NK-92 (cell line): Measurements from ENCODE around the gene KHDC1.
"Not testable (repeated sequence)": the region's sequence is repeated elsewhere in the genome, so short reads cannot be mapped to it uniquely, and the experiment has no call there.

Experiments used
- DNase-seq: peaks from one replicate; lab custom pipeline; 2025; ENCODE audit not compliant: unreplicated experiment; lab: John Stamatoyannopoulos, UW

KHDC1 gene

DNA sequence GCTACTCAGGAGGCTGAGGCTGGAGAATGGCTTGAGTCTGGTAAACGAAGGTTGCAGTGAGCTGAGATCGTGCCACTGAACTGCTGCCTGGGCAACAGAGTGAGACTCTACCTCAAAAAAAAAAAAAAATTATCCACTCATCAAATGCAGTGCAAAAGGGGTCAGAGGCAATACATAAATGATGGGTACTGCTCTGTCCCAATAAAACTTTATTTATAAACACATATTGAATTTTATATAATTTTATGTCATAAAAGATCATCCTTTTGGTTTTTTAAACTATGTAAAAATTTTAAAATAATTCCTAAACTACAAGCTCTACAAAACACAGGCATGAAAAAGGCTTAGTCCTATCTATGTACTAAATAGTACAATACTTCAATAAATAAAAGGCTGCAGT lies 10.3 kb downstream of the KHDC1 start:
- no peak for DNase-seq

DNA sequence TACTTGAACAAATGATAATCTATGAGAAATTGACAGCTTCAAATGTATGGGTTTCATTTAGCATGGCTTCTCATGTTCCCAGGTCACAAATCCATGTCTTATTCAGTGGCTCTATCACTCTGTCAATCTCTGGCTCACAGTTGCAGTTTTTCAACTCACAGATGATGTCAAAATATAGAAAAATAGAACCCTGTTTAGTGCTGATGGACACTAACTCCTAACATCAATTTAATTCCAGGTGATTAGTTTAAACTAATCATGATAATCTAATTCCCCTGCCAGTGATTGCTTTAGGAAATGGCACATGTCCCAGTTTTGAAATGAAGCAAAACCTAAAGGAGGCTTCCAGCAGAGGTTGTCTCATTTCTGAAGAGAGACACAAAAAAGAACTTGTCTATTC lies 13.0 kb downstream of the KHDC1 start:
- no peak for DNase-seq

DNA sequence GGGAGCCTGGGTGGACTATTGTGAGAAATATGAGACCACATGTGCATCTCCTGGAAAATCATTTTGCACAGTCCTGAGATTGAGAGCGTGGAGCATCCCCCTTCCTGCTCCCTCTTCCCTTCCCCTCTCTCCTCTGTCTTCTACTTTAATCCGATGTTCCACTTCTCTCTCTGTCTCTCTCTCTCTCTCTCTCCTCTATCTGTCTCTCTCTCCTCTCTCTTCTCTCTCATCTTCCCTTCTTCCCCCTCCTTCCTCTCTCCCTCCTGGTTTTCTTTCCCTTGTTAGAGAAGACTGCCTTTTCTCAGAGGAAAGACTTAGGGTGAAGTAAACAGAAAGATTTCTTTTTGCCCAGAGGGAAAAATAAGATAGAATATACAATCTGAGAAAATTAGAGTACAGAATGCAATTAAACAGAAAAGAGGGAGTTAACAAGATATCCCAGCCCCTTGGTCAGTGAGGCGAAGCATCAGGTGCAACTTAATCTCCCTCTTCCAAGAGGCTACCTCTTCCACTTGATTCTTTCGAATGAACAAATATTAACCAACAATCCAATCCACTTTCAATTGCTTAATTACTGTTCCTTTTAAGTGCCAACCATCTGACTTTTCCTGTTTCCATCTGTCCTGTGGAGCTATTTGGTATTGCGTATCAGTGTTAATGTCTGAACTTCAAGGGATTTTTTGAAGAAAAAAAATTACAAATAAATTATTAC lies 14.6 kb downstream of the KHDC1 start:
- no peak for DNase-seq

DNA sequence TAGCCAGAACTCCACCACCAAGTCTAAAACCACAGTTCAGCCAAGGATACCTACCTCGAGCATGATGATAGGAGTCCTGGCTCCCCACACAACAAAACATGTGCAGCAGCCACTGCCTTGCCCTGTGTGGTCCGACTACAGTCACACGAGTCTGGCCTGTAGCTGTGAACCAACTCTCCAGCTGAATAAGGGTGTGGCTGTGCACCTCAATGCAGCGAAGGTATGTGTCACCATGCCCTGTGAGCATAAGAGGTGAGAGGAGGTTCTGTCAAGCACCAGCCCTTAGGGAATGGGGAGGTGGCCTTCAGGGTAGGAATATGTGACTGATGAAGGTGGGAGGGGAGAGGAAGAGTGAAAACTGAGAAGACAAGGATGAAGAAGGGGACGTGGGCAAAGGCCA lies 21.0 kb downstream of the KHDC1 start:
- no peak for DNase-seq

DNA sequence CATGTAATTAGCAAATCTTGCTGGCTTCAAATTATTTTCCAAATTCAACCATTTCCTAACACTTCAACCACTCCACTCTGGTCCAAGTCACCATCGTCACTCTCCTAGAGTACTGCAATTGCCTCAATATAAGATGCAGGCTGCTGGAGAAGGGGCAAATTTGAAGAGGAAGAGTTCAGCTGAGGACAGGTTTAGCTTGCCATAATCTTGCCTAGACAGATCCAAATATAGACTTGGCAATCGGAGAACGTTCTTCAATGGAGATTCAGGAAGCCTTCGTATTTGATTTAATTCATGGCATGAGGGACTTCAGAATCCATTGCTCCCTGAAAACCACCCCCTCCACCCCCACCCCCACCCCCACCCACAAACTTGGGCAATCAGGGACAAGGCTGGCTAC lies 22.3 kb downstream of the KHDC1 start:
- no peak for DNase-seq

DNA sequence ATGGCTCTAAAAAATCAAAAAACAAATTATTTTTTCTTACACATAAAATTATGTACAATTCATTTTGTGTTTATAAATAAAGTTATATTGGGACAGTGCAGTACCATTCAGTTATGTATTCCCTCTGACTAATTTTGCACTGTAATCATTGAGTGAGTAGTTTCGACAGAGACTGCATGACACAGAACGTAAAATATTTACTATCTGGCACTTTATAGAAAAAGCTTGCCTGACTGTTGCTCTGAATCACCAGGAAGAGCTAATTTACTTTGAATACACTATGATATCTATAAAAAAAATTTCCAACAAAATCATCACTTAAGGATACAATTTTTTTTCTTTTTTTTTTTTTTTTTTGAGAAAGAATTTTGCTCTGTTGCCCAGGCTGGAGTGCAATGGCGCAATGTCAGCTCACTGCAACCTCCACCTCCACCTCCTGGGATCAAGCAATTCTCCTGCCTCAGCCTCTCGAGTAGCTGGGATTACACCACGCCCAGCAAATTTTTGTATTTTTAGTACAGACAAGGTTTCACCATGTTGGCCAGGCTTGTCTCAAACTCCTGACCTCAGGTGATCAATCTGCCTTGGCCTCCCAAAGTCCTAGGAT lies 26.7 kb downstream of the KHDC1 start:
- DNase-seq, result no peak

DNA sequence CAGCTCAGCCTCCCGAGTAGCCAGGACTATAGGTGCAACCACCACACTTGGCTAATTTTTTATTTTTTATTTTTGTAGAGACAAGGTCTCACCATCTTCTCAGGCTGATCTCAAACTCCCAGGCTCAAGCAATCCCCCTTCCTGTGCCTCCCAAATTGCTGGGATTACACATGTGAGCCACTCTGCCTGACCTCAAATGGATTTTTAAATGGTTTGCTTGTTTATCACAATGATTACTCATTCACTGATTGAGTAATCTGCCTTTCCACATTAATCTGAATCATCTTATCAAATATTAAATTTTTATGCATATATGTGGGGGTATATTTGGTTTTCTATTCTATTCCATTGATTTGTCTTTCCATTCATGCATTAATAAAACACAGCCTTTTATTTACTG lies 28.3 kb downstream of the KHDC1 start:
- no peak for DNase-seq

DNA sequence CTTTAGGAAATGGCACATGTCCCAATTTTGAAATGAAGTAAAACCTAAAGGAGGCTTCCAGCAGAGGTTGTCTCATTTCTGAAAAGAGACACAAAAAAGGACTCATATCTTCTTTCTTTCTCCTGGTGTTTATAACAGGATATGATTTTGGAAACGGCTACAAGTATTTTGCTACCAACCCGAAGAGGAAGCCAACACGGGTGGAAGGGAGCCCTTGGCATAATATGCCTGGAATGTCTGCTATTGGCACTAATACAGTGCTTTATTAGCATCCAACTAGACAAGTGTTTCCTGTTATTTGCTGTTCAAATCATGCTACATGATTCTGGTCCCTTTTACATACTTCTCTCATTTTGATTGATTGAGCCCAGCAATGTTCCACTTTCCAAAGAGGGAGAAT lies 29.0 kb downstream of the KHDC1 start:
- not testable (repeated sequence) for DNase-seq

DNA sequence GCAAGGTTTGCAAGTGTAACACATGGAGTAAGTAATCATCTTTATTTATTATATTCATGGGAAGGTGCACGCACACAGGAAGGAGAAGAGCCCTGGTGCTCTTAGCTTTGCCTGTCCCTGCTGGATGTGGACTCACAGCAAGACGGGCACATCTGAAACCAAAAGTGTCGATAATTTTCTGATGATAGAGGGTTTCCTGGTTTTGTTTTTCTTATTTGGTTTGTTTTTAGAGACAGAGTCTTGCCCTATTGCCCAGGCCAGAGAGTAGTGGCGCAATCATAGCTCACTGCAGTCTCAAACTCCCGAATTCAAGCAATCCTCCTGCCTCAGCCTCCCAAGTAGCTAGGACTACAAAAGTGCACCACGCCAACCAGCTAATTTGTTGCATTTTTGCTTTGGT lies 29.9 kb downstream of the KHDC1 start:
- DNase-seq, result no peak

DNA sequence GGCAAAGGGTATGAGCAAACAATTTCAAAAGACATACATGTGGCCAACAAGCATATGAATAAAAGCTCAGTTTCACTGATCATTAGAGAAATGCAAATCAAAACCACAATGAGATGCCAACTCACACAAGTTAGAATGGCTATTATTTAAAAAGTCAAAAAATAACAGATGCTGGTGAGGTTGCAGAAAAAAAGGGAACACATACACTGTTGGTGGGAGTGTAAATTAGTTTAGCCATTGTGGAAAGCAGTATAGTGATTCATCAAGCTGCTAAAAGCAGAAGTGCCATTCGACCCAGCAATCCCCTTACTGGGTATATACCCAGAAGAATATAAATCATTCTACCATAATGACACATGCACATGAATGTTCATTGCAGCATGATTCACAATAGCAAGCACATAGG lies 31.0 kb downstream of the KHDC1 start:
- no peak for DNase-seq

DNA sequence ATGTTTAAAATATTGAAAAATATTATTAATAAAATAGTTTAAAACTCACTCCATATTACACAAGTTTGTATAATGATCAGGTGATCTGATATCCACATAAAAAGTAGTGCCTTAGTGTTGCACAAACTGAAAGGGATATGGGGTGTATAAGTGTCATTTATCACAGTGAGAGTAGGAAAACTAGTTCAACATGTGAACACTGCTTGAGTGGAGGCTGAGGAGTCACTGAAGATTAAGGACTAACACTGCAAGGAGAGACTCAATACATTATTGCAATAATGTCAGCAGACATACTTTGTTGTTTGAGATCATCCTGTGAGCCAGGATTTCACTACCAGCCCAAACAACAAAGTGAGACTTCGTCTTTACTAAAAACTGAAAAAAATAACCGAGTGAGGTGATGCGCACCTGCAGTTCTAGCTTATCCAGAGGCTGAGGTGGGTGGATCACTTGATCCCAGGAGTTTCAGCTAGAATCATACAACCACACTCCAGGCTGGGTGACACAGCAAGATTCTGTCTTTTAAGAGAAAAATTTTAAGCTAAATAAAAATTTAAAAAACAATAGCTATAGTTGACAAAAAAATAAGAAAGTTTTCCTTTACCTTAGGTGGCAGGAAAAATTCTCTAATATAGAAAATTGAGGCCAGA lies 35.3 kb downstream of the KHDC1 start:
- DNase-seq, result no peak

DNA sequence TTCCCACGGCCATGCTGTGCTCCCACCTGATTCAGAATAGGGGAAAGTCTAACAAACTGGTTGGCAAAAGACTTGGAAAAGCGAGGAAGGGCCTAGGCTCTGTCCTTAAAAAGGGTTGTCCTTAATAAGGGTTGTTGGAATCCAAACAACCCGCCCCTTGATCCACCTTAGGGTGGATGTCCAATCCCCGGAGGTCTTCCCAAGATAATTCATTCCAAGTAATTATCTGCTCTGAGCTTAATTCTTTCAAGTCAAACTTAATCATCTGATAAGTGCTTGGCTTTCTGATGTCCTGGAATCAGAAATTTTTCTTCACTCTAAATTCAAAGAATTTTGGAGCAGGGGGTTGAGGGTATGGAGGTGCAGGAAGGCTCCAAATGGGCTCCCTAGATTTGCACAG lies 37.6 kb downstream of the KHDC1 start, which contains the start of gene KHDC1L:
Gene KHDC1L (minus strand): TSS at position 101 of the 400 bp plus-strand sequence. CDS start 88 bp downstream, at position 13.
- no peak for DNase-seq

DNA sequence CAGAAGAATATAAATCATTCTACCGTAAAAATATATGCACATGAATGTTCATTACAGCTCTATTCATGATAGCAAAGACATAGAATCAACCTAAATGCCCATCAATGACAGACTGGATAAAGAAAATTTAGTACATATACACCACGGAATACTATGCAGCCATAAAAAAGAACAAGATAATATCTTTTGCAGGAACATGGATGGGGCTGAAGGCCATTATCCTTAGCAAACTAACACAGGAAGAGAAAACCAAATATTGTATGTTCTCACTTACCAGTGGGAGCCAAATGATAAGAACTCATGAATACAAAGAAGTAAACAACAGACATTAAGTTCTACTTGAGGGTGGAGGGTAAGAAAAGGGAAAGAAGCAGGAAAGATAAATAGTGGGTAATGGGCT lies 46.1 kb downstream of the KHDC1 start:
- no peak for DNase-seq

DNA sequence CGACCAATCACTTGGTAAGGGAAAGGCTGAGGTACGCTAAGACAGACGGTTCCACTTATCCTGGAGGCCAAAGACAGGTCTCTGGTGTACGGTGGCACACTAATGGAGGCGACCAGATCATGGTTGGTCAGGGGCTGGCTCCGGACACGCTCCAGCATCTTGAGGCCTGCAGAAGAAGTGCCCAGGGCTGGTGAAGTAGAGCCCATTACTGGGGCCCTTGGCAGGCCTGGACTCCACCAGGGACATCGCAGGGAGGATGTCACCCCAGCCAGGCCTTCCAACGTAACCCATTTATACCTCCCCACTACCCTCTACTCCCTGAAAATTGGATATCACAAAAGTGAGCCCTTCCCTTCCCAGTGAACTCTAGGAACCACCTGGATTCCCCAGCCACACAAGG lies 53.9 kb downstream of the KHDC1 start:
- no peak for DNase-seq

DNA sequence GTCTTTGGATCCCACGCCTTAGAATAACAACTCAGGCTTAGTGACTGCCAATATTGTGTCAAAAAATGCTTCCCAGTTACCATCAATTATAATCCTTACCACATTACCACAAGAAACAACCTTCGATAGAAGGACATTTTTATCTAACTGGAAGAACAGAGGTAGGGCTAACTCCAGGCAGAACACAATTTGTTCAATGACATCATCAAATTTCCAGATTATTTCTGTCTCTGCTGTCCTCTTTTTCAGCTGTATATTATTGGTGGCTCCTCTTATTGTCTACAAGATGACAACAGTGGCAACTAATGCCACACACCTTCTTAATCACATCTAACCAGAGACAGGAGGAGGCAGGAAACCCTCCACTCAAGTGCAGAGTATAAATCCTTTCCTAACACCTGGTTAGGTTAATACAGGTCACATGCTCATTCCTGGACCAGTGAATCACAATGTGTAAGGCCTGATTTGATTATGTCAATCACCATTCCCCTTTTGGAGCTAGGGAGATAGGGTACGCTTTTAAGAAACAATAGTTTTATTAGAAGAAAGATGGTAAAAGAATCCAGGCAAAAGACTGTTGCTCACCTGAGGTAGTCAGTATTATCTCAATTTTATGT lies 55.7 kb downstream of the KHDC1 start:
- DNase-seq, result no peak

DNA sequence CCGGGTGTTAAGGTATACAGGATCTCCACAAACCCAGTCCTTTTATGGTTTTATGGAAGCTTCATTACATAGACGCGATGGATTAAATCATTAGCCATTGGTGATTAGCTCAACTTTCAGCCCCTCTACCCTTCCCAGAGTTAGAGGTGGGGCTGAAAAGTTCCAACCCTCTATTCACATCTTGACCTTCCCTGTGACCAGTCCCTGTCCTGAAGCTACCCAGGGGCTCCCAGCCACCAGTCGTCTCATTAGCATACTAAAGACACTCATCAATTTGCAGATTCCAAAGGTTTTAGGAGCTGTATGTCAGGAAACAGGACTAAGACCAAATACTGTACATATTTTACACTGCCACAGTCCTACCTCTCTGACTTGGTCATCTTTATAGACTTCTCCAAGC lies 58.7 kb downstream of the KHDC1 start:
- DNase-seq, result no peak

DNA sequence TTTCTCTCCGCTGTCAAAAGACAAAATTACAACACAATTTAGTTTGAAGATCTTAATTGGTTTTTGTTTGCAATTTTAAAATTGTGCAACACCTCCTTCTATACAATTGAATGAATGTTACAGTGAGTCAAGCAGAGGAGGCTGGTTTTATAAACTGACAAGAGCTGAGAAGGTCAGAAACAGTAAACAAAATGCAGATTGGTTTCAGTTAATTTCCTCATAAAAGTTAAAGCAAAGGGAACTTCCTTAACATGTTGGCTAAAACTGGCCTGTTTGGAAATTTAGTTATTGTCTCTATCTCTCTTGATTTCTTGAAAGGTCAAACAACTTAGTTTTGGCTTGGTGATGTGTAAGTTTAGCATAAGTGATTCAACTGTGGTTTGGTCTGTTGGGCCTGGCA lies 59.9 kb downstream of the KHDC1 start:
- DNase-seq, result no peak

DNA sequence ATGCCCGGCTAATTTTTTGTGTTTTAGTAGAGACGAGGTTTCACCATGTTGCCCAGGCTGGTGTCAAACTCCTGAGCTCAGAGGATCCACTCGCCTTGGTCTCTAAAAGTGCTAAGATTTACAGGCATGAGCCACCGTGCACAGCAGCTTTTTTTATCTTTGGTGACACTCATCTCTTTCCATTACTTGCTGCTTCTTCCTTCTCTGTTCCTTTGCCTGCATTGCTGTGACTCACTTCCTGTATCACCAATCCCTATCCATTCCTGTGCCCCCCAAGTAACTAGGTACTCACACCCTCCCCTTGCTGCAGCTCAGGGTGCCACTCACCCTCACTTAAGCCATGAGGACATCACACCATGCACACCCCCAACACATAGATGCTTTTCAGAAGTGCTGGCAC lies 62.3 kb downstream of the KHDC1 start:
- DNase-seq, result no peak

DNA sequence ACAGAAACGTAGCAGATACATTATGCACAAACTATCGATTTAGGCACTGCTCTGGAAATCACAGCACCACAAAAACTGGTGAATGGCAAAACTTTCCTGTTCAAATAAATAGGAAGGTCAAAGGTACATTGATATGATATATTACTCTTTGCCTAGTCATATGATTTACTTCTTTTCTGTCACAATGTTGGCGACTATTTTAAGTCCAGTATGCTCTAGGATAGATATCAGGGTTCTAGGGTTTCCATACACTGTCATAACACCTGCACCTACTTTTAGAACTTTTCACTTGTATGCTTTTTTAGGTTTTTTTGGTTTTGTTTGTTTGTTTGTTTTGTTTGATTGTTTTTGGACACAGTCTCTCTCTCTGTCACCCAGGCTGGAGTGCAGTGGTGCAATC lies 62.7 kb downstream of the KHDC1 start:
- DNase-seq, result no peak

DNA sequence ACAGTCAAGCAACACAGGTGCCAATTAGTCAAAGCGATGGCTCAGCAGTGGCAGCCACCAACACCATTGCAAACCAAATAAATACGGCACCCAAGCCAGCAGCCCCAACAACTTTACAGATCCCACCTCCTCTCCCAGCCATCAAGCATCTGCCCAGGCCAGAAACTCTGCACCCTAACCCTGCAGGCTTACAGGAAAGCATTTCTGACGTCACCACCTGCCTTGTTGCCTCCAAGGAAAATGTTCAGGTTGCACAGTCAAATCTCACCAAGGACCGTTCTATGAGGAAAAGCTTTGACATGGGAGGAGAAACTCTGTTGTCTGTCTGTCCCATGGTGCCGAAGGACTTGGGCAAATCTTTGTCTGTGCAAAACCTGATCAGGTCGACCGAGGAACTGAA lies 68.3 kb downstream of the KHDC1 start:
- DNase-seq, result no peak

DNA sequence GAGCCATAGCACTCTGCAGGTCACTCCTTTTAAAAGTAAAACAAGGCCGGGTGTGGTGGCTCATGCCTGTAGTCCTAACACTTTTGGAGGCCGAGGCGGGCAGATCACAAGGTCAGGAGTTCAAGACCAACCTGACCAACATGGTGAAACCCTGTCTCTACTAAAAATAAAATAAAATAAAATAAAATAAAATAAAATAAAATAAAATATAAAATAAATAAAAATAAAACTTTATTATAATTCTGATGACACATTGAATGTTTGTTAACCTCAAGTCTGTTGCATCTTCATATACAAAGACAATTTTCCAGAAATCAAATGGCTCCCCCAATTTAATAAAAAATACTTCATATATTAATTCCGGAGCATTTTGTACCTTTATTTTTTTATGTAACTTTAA lies 69.7 kb downstream of the KHDC1 start:
- not testable (repeated sequence) for DNase-seq
